RCC 7860 (cell line): ENCODE results near the gene C17orf67.
"Not testable (repeated sequence)": the region's sequence is repeated elsewhere in the genome, so short reads cannot be mapped to it uniquely, and the experiment has no call there.

Experiments
- DNase-seq: peaks from one replicate; pipeline ENCODE4 v3.0.0-alpha.2; 2015; ENCODE audit warnings: low spot score
- FAIRE-seq: peaks from 2 replicates; lab custom pipeline; 2012; peaks lifted over from hg19 to GRCh38; lab: Jason Lieb, UNC

C17orf67 gene

GRCh38 chr17:56779898-56780777, 53.6 kb downstream of the C17orf67 start:
- no peak for FAIRE-seq
- peak; percentile 46 for DNase-seq

GRCh38 chr17:56779322-56779721, 54.4 kb downstream of the C17orf67 start:
- DNase-seq (no peak), FAIRE-seq (no peak)

GRCh38 chr17:56778898-56779297, 54.8 kb downstream of the C17orf67 start:
- FAIRE-seq (no peak), DNase-seq (no peak)

- DNase-seq (no peak), FAIRE-seq (no peak)
These were observed 55.9 kb downstream of the C17orf67 start for GRCh38 chr17:56777859-56778258.

DNA sequence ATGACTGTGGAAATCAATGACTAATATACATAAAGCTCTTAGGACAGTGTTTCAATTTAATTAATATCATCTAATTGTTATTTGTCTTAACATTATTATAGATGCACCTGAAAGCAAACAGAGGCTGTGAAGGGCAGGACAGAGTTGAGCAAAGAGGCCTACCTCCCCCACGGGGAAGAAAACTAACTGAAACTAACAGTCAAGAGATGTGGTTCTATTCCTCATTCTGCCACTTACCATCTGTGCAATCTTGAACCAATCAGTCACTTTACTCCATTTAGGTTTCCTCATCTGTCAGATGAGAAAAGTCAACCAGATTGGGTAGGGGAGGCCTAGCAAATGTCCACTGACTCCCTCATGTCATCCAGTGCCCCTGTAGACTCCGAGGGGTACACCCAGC, 59.1 kb downstream of the C17orf67 start:
- FAIRE-seq: no peak
- no peak for DNase-seq

DNA sequence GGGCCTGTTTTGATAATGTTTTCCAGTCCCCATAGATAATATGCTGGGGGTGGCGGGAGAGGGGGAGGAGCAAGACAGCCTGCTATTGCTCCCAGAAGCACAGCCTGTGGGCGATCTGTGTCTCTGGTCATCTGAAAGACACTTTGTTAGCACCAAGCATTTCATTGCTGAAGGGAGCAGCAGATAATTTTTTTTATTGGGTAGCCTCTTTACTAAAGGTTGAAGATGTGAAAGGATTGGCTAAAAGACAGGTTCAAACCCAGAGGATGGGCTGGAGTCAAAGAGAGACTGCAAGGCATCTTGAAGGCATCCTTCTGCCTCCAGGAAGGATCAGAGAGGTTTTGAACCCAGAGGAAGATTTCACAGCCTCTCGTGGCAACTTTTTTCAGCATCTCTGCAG, 60.6 kb downstream of the C17orf67 start:
- DNase-seq (no peak), FAIRE-seq (no peak)

DNA sequence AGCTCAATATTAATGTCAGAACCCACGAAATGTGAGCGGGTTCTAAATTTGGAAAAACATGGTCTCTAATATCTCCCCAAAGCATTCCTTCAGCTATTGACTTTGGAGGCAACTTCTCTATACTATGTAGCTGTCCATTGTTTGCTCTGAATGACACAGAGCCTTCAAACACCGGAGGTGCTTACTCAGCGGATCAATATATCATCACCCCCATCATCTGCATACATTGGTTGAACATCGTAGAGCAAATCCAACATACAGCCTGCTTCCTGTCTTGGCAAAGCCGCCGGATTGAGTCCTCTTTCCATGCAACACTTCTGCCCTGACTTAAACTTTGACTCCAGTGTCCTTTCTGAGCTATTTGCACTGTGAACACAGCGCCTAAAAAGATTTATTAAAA, 61.3 kb downstream of the C17orf67 start:
- DNase-seq (no peak), FAIRE-seq (no peak)

DNA sequence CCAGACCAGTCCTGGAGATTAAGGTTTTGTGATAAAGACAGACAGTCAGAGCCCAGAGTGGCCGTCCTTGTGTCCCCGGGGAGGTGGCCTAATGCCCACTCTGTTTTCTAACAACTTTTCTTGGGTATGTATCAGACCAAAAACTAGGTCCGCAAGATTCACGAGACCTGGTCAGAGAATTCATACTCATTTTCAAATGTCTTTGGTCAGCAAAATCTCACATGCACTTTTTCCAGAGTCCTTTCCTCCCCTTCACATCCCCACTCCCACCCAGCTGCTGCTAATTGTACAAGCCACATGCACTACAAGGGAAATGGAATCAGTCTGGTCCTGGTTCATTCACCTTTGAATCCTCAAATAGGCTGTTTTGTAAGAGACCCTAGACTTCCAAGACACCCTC, 61.7 kb downstream of the C17orf67 start:
- no peak for DNase-seq
- no peak for FAIRE-seq

GRCh38 chr17:56771563-56771962, 62.2 kb downstream of the C17orf67 start:
- no peak for FAIRE-seq
- DNase-seq: no peak

DNA sequence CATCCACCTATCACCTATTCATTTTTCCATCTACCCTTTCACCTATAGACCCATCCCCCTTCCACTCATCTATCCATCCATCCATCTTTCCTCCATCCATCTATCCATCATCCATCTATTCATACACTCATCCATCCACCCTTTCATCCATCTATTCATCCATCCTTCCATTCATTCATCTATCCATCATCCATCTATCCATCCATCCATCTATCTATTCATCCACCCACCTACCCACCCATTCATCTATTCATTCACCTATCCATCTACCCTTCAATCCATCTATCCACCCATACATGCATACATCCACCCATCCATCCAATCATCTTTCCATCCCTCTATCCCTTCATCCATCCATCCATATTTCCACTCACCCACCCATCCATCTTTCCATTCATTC, 63.3 kb downstream of the C17orf67 start:
- DNase-seq (no peak), FAIRE-seq (no peak)

DNA sequence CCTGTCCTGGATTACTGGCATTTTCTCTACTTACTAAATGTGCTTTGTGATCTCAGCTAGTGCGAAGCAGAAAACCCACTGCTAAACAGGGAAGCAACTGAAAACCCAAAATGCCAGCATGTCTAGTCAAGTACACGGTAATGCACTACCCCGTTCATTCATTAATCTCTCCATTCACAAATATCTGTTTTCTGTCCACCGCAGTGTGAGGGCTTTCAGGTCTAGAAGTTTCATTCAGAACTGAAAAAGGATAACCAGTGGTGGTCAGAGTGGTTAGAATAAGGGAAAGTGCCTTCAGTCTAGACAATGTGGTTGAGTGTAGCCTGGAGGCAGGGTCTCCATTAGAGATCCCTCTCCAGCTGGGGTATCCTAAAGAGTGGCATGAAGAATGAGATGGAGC, 68.3 kb downstream of the C17orf67 start:
- no peak for DNase-seq
- FAIRE-seq: no peak

- FAIRE-seq (no peak), DNase-seq (no peak)
These were observed 70.7 kb downstream of the C17orf67 start for GRCh38 chr17:56762988-56763387.

GRCh38 chr17:56762144-56762543, 71.6 kb downstream of the C17orf67 start:
- DNase-seq (no peak), FAIRE-seq (no peak)

DNA sequence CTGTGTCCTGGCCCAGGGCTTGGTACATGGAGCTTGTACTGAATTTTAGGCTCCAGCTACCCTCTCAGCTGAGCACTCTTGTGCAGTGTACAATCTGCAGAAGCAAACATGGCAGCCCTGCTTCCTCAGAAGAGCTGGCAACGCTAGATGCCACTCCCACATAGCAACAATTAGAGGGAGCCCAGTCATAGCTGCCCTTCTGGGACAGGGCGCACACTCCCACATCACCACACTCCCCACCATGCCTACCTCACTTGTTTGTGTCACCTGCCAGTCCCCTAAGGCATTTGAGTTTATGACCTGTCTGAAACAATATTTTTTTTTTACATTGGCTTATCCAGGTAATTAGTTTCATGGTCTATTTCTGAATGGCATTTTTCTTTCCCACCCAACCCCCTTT, 72.3 kb downstream of the C17orf67 start:
- FAIRE-seq: no peak

DNA sequence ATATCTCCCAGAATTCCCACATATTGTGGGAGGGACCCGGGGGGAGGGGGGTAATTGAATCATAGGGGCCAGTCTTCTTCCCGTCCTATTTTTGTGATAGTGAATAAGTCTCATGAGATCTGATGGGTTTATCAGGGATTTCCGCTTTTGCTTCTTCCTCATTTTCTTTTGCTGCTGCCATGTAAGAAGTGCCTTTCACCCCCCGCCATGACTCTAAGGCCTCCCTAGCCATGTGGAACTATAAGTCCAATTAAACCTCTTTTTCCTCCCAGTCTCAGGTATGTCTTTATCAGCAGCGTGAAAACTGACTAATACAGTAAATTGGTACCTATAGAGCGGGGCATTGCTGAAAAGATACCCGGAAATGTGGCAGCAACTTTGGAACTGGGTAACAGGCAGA, 76.1 kb downstream of the C17orf67 start:
- FAIRE-seq, DNase-seq: not testable (repeated sequence)

More for the DNA sequence above, 72.3 kb downstream of the C17orf67 start:
- DNase-seq: no peak

DNA sequence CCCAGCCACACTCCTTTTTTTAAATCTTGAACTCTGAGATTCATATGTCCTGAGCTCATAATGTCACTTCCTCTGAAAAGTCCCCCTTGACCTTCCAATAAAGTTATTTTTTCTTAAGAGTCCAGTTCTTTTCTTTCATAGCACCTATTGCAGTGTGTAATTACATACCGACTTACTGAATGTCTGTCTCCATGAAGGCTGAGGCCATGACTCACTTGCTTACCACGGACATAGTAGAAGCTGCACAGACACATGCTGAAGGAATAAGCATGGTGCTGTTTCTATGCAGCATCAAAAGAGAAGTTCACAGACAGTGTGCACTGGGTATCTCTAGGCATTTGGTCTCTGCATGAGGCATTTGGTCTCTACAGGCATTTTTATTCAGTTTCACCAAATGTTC, 77.2 kb downstream of the C17orf67 start:
- FAIRE-seq (peak; percentile 72), DNase-seq (peak; percentile 83)

DNA sequence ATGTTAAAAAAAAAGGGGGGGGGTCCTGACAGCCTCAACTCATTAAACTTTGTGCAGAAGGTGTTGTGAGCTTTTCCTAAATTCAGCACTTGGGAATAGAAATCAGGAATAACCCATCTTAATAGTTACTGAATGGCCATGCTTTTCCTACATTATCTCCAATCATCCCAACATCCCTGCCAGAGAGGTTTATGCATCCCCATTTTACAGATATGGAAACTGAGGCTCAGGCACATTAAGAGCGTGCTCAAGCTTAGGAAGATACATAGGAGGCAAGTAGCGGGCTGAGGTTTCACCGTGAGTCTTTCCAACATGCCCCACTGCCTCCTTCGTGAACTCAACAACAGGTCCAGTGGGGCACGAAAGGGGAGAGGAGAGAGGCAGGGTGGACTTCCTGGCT, 78.4 kb downstream of the C17orf67 start:
- FAIRE-seq (no peak), DNase-seq (no peak)

DNA sequence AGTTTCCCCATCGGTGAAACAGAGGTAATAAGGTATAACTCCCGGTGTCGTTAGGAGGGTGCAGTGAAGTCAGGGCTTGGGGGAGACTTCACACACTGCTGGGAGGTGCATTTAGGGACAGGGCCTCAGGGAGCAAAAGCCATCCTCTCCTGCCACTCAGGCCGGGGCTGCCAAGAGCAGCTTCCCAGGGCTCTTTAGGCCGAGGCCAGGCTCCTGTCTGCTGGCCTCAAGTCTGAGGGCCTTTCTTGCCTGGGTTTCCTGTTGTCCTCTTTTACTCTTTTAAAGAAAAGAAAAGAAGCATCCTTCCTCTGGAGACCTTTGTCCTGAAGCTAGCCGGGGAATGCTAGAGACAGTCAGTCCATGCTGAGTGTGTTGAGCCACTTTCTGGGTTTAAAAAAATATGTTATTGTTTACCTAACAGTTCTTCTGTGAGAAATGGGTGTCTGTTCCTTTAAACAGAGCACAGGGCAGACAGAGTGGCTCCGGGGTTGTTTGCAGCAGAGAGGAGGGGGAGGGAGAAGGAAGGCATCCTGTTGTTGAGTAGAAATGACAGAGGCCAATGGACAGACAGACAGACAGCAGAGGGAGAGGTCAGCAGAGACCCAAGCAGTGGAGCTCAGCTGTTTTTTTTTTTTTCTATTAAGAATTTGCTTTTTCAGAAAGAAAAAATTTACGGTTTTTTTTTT, 79.1 kb downstream of the C17orf67 start:
- FAIRE-seq (no peak), DNase-seq (peak; percentile 41)

DNA sequence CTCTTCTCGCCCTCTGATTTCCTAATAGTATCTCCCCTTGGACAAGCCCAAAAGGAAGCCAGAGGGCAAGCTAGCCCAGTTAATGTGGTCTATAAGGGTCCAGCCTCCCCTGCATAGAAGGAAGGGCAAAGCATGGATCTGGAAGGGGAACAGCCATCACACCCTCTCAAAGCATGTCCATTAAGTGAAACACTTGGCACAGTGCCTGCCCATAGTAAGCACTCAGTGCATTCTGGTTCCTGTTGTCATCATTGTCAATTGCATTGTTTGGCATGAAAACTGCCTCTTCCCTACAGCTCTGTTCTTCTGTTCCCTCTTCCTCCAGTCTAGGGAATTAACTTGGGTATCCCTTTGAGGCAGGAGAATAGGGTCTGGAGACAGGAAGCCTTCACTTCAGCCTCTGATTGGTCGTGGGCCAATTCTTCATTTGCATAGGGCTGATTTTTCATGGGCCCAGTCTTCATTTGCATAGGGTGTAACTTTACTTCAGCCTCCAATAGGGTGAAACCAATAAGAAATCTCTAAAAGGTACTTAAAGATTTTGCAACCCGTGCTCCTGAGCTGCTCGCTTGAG, 81.4 kb downstream of the C17orf67 start:
- FAIRE-seq: no peak
- no peak for DNase-seq

DNA sequence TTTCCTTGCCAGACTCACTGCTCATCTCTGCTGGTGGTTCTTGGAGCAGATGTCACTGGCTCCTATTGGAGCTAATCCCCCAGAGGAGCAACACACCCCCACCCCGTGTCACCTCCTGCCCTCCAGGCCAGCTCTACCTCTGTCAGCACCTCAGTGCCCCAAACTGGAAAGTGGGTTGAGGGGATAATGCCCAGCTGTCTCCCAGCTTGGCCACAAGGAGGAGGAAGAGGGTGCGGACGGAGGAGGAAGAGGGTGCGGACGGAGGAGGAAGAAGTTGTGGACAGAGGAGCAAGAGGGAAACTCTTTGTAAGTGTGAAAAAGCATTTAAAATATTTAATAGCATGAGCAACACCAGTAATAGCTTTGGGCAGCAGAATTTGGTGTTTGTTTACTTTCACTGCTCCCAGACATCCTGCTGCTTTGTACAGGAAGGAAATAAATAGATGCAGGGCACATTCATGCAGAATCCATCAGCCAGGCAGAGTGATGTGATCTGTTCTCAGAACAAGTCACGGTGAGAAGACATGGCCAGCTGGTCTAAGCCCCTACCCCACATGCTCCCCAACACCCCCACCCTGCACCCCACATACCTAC, 82.5 kb downstream of the C17orf67 start:
- DNase-seq (no peak), FAIRE-seq (no peak)

- no peak for FAIRE-seq
- DNase-seq: no peak
These were observed 89.0 kb downstream of the C17orf67 start for GRCh38 chr17:56744721-56745120.
